ENCODE measurements around the gene FRMD5. TPM values are rescaled to one million over a fixed set of nuclear protein-coding genes. Genes with fewer than 3 reads are reported as not detected.
"Not testable (repeated sequence)": the region's sequence is repeated elsewhere in the genome, so short reads cannot be mapped to it uniquely, and the experiment has no call there.

FRMD5 gene
- total RNA-seq, result not detected

- H3K27me3 ChIP-seq (ENCODE audit: insufficient read depth, low read length), result peaks cover 82% of the 10 kb centered on the region
- H3K9me3 ChIP-seq (ENCODE audit: low read depth, low read length), result no peaks in the 10 kb centered on the region
- H3K4me3 ChIP-seq (ENCODE audit: low read length), result peak within 1 kb of the TSS; percentile 26
- peaks cover 18% of the 10 kb centered on the region for H3K4me1 ChIP-seq (ENCODE audit: insufficient read depth, low read length)
These were observed at the start of gene FRMD5 for GRCh38 chr15:44195151-44195740. Gene FRMD5, minus strand, starts transcription at chr15:44195271.

GRCh38 chr15:44243829-44244228, 48.8 kb upstream of the FRMD5 start:
- Histone ChIP-seq H3K4me1 (ENCODE audit: insufficient read depth, low read length) (no peaks in the 10 kb centered on the region), H3K4me3 (ENCODE audit: low read length) (no peak overlapping the region), H3K27me3 (ENCODE audit: insufficient read depth, low read length) (no peaks in the 10 kb centered on the region), H3K9me3 (ENCODE audit: low read depth, low read length) (no peaks in the 10 kb centered on the region)

GRCh38 chr15:44243141-44243540, 48.1 kb upstream of the FRMD5 start:
- H3K9me3 ChIP-seq (ENCODE audit: low read depth, low read length), result no peaks in the 10 kb centered on the region
- H3K4me1 ChIP-seq (ENCODE audit: insufficient read depth, low read length), result no peaks in the 10 kb centered on the region
- no peak overlapping the region for H3K4me3 ChIP-seq (ENCODE audit: low read length)
- H3K27me3 ChIP-seq (ENCODE audit: insufficient read depth, low read length), result no peaks in the 10 kb centered on the region

GRCh38 chr15:44231842-44232241, 36.8 kb upstream of the FRMD5 start:
- no peak overlapping the region for H3K4me3 ChIP-seq (ENCODE audit: low read length)
- H3K4me1 ChIP-seq (ENCODE audit: insufficient read depth, low read length), result no peaks in the 10 kb centered on the region
- peaks cover 3% of the 10 kb centered on the region for H3K27me3 ChIP-seq (ENCODE audit: insufficient read depth, low read length)
- no peaks in the 10 kb centered on the region for H3K9me3 ChIP-seq (ENCODE audit: low read depth, low read length)

GRCh38 chr15:44229301-44229700, 34.2 kb upstream of the FRMD5 start:
- H3K4me3 ChIP-seq (ENCODE audit: low read length); H3K27me3 ChIP-seq (ENCODE audit: insufficient read depth, low read length); H3K4me1 ChIP-seq (ENCODE audit: insufficient read depth, low read length); H3K9me3 ChIP-seq (ENCODE audit: low read depth, low read length): not testable (repeated sequence)

- no peak overlapping the region for H3K4me3 ChIP-seq (ENCODE audit: low read length)
- H3K4me1 ChIP-seq (ENCODE audit: insufficient read depth, low read length), result no peaks in the 10 kb centered on the region
- H3K9me3 ChIP-seq (ENCODE audit: low read depth, low read length), result no peaks in the 10 kb centered on the region
- H3K27me3 ChIP-seq (ENCODE audit: insufficient read depth, low read length), result no peaks in the 10 kb centered on the region
These were observed 32.5 kb upstream of the FRMD5 start for GRCh38 chr15:44227584-44227983.

- H3K4me3 ChIP-seq (ENCODE audit: low read length); H3K4me1 ChIP-seq (ENCODE audit: insufficient read depth, low read length); H3K9me3 ChIP-seq (ENCODE audit: low read depth, low read length); H3K27me3 ChIP-seq (ENCODE audit: insufficient read depth, low read length): not testable (repeated sequence)
These were observed 31.9 kb upstream of the FRMD5 start for GRCh38 chr15:44227001-44227400.

- Histone ChIP-seq H3K4me1 (ENCODE audit: insufficient read depth, low read length) (no peaks in the 10 kb centered on the region), H3K27me3 (ENCODE audit: insufficient read depth, low read length) (peaks cover 5% of the 10 kb centered on the region), H3K9me3 (ENCODE audit: low read depth, low read length) (no peaks in the 10 kb centered on the region), H3K4me3 (ENCODE audit: low read length) (no peak overlapping the region)
These were observed 27.4 kb upstream of the FRMD5 start for GRCh38 chr15:44222478-44222877.

- Histone ChIP-seq H3K9me3 (ENCODE audit: low read depth, low read length) (no peaks in the 10 kb centered on the region), H3K4me3 (ENCODE audit: low read length) (no peak overlapping the region), H3K4me1 (ENCODE audit: insufficient read depth, low read length) (no peaks in the 10 kb centered on the region), H3K27me3 (ENCODE audit: insufficient read depth, low read length) (peaks cover 6% of the 10 kb centered on the region)
These were observed 24.0 kb upstream of the FRMD5 start for GRCh38 chr15:44219073-44219472.

GRCh38 chr15:44216958-44217357, 21.9 kb upstream of the FRMD5 start:
- H3K27me3 ChIP-seq (ENCODE audit: insufficient read depth, low read length), result peaks cover 12% of the 10 kb centered on the region
- no peaks in the 10 kb centered on the region for H3K9me3 ChIP-seq (ENCODE audit: low read depth, low read length)
- H3K4me1 ChIP-seq (ENCODE audit: insufficient read depth, low read length), result no peaks in the 10 kb centered on the region
- no peak overlapping the region for H3K4me3 ChIP-seq (ENCODE audit: low read length)

GRCh38 chr15:44215594-44215993, 20.5 kb upstream of the FRMD5 start:
- Histone ChIP-seq H3K9me3 (ENCODE audit: low read depth, low read length) (no peaks in the 10 kb centered on the region), H3K4me1 (ENCODE audit: insufficient read depth, low read length) (no peaks in the 10 kb centered on the region), H3K27me3 (ENCODE audit: insufficient read depth, low read length) (peaks cover 12% of the 10 kb centered on the region), H3K4me3 (ENCODE audit: low read length) (no peak overlapping the region)

- Histone ChIP-seq H3K27me3 (ENCODE audit: insufficient read depth, low read length) (peaks cover 10% of the 10 kb centered on the region), H3K9me3 (ENCODE audit: low read depth, low read length) (no peaks in the 10 kb centered on the region), H3K4me1 (ENCODE audit: insufficient read depth, low read length) (no peaks in the 10 kb centered on the region), H3K4me3 (ENCODE audit: low read length) (no peak overlapping the region)
These were observed 13.9 kb upstream of the FRMD5 start for GRCh38 chr15:44208956-44209355.

GRCh38 chr15:44207643-44208042, 12.6 kb upstream of the FRMD5 start:
- Histone ChIP-seq H3K4me3 (ENCODE audit: low read length) (no peak overlapping the region), H3K9me3 (ENCODE audit: low read depth, low read length) (no peaks in the 10 kb centered on the region), H3K27me3 (ENCODE audit: insufficient read depth, low read length) (peaks cover 7% of the 10 kb centered on the region), H3K4me1 (ENCODE audit: insufficient read depth, low read length) (no peaks in the 10 kb centered on the region)

GRCh38 chr15:44199393-44199792, 4.3 kb upstream of the FRMD5 start:
- Histone ChIP-seq H3K4me3 (ENCODE audit: low read length) (no peak overlapping the region), H3K27me3 (ENCODE audit: insufficient read depth, low read length) (peaks cover 72% of the 10 kb centered on the region), H3K4me1 (ENCODE audit: insufficient read depth, low read length) (peaks cover 10% of the 10 kb centered on the region), H3K9me3 (ENCODE audit: low read depth, low read length) (no peaks in the 10 kb centered on the region)

GRCh38 chr15:44194323-44195150, 534 bp downstream of the FRMD5 start:
- Histone ChIP-seq H3K9me3 (ENCODE audit: low read depth, low read length) (no peaks in the 10 kb centered on the region), H3K4me1 (ENCODE audit: insufficient read depth, low read length) (peaks cover 18% of the 10 kb centered on the region)

More at GRCh38 chr15:44194323-44195150, 534 bp downstream of the FRMD5 start:
- H3K27me3 ChIP-seq (ENCODE audit: insufficient read depth, low read length), result peaks cover 85% of the 10 kb centered on the region
- peak overlapping the region; percentile 26 for H3K4me3 ChIP-seq (ENCODE audit: low read length)
